ENCODE data around the gene TNFAIP8L2. TPM values are rescaled to one million over a fixed set of nuclear protein-coding genes. Genes with fewer than 3 reads are reported as not detected.

The TNFAIP8L2 gene
- not detected in 2 replicates for total RNA-seq (2014; rRNA removed; shearing (Covaris generic))

DNA sequence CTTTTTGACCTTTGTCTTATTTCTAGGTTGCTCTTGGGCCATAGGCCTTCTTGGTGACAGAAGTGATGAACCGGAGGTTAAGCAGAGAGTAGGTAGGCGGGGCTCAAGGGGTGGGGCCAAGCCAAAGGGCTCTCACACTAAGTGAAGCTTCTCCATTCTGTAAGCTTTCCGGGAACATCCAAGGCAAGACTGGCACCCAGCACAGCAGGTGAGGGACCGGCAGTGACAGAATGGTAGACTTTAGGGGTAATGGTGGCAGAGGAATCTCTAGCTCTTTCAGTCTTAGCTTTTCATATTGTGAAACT, at the start of gene TNFAIP8L2:
TNFAIP8L2 (plus strand) TSS at position 135 of the 305 bp plus-strand sequence. CDS start 2,049 bp downstream, outside the sequence.
- DNase-seq (ENCODE audit: low read depth), result no peak

DNA sequence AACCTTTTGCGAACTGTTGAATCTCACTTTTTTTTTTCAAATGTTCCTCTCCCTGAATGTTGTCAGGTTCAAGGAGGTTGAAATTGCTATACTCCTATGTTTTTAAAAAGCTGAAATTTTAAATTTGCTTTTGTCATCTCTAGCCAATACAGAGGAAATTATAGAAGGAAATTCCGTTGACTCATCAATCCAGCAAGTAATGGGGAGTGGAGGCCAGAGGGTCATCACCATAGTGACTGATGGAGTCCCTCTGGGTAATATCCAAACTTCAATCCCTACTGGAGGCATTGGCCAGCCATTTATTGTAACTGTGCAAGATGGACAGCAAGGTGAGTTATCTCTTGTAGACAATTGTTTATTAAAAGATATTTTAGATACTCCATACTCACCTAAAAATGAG, 49.6 kb upstream of the TNFAIP8L2 start:
- DNase-seq (ENCODE audit: low read depth), result peak; percentile 72

DNA sequence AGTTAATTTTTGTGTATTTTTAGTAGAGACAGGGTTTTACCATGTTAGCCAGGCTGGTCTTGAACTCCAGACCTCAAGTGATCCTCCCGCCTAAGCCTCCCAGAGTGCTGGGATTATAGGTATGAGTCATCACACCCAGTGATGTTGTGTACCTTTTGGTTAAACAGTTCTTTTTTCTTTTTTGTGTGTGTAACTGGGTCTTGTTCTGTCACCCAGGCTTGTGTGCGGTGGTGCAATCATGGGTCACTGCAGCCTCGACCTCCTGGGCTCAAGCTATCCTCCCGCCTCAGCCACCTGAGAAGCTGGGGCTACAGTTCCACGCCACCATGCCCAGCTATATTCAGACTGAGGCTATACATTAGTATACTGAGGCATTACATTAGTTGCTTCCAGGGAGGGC, 48.1 kb upstream of the TNFAIP8L2 start:
- DNase-seq (ENCODE audit: low read depth), result peak; percentile 32

DNA sequence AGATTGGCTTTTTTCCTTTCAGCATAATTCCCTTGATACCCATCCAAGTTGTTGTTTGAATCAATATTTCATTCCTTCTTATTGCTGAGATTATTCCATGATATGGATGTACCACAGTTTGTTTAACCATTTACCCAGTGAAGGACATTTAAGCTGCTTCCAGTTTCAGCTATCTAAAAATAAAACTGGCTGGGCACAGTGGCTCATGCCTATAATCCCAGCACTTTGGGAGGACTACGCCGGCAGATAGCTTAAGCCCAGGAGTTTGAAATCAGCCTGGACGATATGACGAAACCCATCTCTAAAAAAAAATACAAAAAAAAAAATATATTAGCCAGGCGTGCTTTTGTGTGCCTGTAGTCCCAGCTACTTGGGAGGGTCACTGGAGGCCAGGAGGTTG, 42.6 kb upstream of the TNFAIP8L2 start:
- DNase-seq (ENCODE audit: low read depth), result no peak

DNA sequence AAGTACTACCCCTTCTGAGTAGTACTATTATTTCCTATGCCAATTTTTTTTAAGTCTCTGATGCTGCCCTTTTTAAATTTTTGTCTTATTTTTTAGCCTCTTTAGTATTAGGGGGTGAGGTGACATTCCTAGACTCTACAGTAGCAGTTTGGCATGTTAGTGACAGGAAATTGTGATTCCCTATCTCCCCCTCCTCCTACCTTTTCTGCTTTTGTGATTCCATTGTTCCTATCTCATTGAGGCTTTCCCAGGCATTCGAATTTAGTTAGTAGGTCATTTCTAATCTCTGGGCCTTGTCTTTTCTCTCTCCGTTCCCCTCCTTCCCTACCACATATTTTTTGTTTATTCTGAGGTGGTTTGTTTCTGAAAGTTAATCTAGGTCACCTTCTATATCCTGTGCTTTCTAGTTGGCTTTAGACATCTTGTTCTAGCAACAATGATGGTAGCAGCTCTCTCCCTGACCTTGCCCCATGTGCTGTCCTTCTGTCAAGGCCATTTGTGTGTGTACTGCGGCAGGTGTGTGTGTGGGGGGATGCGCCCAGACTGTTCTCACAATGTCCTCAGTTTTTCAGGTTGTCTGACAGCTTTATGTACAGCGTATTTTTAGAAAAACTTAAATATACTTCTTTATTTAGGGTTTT, 31.6 kb upstream of the TNFAIP8L2 start:
- no peak for DNase-seq (ENCODE audit: low read depth)

DNA sequence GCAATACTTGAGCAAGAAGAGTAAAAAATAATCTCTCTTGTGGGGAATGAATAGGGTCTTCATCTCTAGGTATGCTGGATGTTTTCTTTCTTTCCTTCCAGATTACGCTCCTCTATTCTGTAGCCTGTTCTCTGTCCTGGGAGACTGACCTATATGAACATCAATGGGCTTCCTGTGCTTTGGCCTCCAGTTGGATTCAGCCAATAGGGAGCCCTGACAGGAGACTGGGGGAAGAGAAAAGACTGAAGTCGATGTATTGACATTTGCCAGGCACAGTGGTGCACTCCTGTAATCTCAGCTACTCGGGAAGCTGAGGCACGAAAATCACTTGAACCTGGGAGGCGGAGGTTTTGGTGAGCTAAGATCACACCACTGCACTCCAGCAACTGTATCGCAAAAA, 27.6 kb upstream of the TNFAIP8L2 start:
- DNase-seq (ENCODE audit: low read depth), result no peak

DNA sequence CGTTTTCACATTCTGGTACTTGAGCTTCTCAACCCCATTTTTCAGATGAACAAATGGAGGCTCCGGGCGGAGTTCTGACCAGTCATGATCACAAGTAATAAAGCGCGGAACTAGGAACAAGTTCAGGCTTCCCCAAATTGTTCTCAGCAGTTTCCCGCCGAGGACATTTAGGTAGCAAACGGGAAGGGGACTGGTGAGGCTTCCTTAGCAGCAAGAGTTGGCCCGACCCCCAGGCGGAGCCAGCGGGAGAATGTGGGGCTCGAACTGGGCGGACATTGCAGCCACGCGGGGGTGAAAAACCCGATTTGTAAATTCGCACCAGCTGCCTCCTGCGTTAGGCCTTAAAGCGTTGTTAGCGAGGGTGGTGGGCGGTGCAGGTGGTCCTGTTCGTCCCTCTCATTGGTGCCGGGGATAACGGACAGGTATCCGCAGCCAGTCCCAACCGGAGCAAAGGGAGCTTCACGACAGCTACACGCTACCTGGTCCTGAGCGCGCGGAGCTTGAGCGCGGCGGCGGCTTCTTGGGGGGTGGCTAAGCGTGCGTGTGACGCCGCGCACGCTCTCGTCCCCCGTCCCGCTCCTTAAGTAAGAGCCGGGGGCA, 25.4 kb upstream of the TNFAIP8L2 start:
- no peak for DNase-seq (ENCODE audit: low read depth)

DNA sequence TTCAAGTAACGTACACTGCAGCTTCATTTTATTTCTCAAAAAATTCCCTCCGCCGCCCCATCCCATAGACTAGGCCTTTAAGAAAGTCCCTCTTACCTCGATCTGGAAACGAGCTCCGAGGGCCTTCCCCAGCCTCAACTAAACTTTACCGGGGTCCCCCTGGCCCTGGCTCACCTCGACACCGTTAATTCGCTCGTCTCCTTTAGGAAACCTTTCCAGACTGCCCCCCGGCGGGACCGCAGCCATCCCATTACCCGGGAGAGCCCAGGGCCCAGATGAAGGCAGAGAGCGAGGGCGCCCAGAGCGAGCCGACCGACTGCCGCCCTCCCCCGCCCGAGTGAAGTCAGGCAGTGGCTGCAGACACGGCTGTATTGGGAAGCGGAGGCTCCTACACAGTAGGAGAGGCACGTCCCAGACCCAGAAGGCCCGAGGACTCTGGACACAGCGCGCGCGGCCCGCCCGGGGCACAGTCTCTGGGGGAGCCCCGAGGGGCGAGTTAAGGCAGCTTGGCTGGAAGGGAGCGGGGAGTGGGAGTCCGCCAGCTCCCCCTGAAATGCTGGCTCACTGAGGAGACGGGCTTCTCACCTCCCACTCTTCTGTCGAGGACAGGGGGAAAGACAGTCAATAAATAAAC, 24.6 kb upstream of the TNFAIP8L2 start:
- DNase-seq (ENCODE audit: low read depth), result no peak

DNA sequence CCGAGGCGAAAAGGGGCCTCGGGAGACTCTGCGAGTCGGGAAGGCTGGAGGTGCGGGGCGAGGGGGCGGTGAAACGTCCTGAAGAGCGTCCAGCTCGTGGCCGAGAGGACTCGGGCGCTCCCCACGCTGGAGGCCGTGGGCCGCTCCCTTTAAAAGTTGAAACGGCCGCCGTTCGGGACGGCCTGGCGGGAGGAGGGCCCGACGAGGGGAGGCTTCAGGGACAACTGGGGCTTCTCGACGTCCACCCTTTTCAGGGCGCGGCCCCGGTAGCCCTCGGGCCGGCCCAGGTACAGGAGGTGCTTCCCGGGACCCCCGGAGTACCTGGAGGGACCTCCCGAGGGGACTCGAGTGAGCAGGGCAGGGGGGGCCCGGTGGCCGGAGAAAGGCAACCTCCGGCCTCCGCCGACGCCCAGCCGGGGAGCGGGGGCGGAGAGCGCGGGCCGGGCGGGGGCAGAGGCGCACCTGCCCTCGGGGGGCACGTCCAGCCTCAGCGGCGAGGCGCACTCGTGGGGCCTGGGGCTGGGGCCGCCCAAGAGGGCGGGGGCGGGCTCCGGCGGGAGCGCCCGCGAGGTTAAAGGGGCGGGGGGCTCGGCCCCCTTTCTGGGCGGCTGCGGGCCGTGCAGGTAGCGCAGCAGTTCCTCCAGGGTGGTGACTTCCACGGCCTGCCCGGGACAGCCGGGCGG, 24.0 kb upstream of the TNFAIP8L2 start:
- no peak for DNase-seq (ENCODE audit: low read depth)

DNA sequence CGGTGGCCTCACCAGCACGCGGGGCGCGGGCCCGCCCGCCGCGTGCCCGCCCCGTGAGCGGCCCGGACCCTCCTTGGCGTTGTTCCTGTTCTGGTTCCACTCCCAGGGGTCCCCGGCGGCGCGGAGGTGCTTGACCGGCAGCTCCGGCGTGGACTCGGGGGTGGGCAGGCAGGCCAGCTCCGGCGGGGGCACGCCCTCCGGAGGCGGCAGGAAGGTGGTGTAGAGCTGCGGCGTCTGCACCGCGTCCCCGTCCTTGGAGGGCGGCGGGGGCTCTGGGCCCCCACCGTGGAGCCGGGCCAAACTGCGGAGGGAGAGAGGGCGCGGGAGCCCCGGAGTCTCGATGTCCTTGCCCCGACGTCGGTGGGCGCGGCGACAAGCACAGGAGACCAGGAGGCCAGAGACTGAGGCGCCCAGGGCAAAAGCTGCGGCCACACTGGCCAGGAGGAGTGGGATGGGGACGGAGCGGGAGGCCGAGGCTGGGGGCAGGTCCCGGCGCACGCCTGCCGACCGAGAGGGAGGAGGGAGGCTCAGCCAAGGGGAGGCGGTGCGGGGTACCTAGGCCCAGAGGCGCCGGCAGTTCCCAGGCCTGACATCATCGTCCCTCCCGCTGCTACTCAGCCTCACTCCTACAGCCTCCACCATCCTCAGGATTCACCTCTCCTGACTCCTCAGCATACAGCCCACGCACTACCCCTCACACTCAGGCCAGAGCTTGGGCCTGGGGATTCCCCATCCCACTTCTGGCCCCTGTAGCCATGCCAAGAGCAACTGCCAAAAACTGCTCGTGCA, 23.2 kb upstream of the TNFAIP8L2 start:
- no peak for DNase-seq (ENCODE audit: low read depth)

DNA sequence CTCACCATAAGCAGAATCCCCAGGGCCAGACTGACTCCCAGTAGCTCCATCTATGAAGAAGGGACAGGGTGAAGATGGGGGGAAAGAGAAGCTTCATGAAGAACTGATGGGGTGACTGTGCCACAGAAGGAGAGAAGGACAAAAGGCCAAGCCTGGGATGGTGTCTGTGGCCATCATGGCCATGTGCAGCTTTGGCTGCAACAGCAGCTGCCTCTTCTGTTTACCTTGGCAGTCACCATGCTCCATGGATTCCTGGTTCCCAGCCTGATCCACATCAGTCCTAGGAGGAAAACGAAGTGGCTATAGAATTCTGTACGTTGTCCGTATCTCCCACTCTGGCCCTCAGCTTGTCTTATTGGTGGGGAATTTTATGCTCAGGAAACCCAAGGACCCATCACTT, 22.1 kb upstream of the TNFAIP8L2 start:
- no peak for DNase-seq (ENCODE audit: low read depth)

DNA sequence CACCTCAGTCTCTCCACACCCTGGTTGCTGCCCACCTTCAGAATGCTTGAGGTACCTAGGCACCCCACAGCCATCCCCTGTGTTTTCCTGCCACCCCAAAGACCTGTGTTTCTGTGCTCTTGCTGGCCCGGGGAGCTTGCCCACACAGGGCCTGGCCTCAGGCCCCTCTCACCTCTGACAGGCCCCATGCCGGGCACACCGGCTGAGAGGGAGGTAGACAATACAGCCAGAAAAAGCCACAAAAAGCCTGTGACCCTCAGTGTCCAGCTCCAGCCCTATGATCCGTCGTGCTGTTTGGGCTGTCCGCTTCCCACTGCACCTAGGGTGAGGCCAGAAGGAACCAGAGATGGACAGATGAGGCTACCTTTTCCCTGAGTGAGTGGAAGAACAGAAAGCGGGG, 21.5 kb upstream of the TNFAIP8L2 start:
- DNase-seq (ENCODE audit: low read depth), result no peak

DNA sequence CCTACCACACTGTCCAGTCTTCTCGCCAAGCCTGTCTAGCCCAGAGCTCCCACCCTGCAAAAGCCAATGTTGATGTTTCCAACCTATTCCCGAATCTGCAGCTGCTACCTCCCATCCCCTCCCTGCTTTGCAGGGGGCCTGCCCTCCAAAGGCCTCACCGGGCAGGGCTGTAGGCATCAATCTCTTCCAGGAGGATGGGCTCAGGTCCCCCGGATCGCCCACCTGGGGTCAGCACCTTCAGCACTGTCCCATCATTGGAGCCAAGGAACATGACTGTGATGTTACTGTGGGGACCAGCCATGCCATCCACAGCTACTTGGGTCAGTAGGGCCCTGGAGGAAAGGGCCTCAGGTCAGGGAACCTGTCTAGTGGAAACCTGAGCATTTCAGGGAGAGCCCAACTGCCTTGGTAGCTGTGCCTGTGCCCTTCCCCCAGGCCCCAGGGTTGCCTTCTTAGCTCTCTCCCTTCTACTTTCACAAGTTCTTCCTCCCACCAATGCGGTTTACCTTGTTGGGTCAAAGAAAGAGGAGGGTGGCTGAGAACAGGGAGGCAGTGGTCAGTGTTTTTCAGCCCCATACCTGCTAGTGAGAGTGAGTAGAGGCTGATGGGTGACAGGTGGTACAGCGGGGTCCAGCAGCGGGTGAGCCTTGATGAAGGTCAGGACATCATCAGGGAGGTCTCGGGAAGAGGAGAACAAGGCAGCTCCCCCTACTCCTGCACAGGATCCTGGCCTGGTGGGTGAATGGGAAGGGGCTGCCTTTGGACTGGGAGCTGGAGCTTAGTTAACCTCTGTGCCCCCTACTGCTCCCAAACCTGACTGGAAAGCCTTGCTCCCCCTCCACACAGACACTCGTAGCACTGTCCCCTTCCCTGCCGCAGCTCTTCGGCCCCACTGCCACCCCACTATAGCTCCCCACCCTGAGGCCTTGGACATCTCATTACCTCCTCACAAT, 20.7 kb upstream of the TNFAIP8L2 start:
- DNase-seq (ENCODE audit: low read depth), result no peak

DNA sequence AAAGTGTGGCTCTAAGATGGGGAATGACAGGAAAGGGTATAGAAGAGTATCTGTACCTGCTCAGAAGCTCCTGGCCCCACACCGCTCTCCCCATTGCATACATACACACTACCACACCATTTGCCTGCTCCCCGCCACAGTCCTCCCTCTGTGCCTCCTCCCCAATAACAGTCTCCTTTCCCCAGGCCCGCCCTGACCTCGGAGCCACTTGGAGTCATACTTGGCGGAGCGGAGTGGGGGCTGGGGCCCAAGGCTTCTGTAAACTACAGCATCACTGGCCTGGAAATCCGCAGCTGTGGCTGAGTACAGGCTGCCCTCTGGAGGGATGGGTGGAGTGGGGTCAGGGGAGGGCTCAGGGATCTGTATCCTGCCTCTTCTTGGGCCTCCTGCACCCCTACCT, 18.7 kb upstream of the TNFAIP8L2 start:
- DNase-seq (ENCODE audit: low read depth), result no peak

DNA sequence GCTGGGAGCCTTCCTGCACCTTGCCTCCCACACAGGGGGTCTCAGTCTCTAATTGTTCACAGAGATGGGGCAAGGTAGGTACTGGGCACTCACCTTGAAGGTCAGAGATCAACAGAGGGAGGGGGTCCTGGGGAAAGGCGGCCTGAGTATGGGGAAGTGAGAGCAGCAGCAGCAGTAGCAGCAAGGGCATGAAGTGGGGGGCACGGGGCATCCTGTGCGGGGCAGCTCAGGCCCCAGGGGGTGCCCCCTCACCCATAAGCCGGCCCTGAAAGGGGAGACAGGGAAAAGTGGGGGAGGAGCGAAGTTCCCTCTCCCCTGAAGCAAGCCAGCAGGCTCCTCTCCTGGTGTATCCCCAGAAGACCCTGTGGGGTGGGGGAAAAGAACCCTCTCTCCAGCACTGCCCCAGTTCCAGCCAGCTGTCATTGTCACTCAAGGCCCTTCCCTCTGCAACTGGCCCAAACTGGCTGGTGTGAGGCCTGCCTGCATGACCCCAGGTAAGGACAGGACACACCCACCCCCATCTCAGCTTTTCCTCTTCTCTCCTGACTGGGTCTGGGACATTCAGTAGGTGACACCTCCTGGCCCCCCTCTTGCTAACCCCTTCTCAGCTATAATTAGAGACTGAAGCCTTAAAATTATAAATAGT, 13.9 kb upstream of the TNFAIP8L2 start:
- no peak for DNase-seq (ENCODE audit: low read depth)

DNA sequence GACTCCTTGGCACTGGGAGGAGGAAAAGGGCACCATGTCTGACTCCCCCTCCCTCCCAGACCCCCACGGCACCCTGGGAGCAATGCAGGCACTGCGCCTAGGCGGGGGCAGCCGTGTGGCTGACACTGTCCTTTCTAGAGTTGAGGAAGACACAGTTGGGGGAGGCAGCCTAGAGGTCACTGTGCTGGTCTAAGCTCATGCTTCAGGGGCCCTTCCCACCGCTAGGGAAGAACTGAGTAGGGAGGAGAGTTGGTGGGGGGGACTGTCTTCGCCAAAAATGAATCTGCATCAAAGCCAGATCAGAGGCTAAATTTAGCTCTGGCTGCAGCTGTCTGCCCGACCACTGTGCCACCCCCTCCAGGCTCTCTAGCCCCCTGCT, 13.4 kb upstream of the TNFAIP8L2 start:
- no peak for DNase-seq (ENCODE audit: low read depth)

DNA sequence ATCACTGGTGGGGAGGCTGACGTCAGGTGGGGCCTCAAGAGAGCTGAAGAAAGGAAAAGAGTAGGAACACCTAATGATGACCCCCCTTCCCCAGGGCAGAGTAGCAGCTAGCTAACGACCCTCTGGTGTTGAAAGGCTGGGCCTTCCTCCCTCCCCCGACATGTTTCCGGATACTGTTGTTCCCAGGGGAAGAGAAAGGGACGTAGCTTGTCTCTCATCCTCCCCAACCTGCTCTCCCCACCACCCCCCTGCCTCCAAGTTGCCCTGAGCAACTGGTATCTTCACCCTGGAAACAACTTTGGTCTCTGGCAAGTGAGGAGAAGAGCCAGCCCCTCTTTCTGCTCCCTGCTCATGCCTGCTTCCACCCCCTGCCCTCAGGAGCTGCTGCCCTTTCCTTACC, 12.5 kb upstream of the TNFAIP8L2 start:
- DNase-seq (ENCODE audit: low read depth), result no peak

DNA sequence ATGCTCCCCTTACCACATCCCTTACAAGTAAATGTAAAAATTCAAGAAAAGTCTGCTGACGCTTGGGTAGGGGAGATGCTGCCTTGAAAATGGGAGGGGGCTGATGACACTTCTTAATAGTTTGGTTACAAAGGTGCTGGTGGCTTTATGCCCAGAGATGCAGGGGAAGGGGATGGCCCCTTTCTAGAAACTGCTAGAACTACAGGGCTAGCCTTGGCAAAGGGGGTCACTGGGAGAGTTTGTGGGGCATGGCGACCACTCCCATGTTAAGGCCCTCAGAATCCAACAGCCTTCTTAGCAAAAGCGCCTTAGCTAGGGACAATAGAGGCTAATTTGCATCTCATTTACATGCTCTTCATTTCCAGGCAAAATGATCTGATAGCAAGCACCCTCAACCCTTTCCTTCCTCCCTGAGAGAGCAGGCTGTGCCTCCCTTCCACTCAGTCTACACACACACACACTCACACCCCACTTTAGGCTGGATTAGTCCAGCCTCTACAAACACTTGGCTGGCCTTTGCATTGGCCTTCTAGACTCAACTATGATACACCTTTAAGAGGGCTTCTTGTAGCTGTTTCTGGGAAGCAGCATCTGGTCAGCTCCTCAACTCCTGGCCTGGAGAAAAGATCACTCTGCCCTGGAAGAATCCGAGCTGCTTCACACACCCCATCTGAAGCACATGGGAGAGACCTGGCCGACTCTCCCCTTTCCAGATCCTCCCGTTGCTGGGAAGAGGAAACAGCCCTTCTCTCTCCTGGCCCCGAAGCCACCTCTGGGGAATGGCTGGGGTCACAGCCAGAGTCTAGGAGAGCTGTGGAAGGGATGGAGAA, 11.8 kb upstream of the TNFAIP8L2 start:
- peak; percentile 23 for DNase-seq (ENCODE audit: low read depth)

DNA sequence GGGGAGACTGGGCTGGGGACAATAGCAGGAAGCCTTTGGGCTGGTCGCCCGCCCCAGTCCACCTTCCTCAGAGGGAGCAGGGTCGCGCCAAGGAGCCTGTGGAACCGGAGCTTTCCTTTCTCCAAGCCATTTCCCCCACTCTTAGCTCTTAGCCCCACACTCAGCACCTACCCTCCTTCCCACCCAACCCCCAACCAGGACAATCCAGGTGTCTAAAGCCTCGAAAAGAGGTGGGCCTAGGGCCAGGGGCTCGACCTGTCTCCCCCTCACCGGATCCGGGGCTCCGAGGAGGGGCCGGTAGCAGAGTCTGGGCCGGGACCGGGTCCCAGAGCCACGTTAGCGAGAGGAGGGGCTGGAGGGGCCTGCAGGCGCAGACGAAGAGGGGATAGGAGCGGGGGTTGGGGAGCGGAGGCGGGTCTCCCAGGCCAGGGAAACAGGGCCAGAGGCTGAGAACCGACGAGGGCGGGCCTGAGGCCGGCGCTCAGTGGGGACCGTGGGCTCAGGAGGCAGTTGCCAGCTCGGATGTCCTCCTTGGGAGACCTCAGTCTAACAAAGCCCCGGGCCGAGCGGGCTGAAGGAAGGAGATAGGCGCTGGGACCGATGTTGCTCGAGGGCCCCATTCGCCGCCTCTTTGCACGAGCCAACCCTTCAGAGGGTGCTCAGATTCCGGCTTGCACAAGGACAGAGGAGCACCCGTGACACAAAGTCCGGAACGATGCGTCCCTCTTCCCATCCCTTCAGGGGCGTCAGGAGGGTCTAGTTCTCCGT, 11.0 kb upstream of the TNFAIP8L2 start:
- DNase-seq (ENCODE audit: low read depth), result peak; percentile 5
